Esophagus mucosa (tissue), 1 donor: ENCODE measurements around the gene FUT7. TPM values are rescaled to one million over a fixed set of nuclear protein-coding genes. Genes with fewer than 3 reads are reported as not detected.
"Not testable (repeated sequence)": the region's sequence is repeated elsewhere in the genome, so short reads cannot be mapped to it uniquely, and the experiment has no call there.

ENCODE experiments used
- ATAC-seq: fragments of 200-7000 bp; cut with Tn5 transposase; one replicate; pipeline ENCODE4 v1.9.1; 2020
- total RNA-seq: library from RNA; stranded (reverse); gene quantifications from one replicate; pipeline ENCODE4 v1.2.4, GENCODE V29; 2023
- donor health status: DM: yes; HTN: yes; CAD: no.

FUT7 gene
- total RNA-seq, 1 donor from 2014 or later: 0.12 TPM

GRCh38 chr9:137065336-137065967, 33.6 kb upstream of the FUT7 start:
- ATAC-seq: no peak

- no peak for ATAC-seq
Observed at GRCh38 chr9:137064880-137065164, 32.9 kb upstream of the FUT7 start.

GRCh38 chr9:137064027-137064879, 32.4 kb upstream of the FUT7 start:
- peak; percentile 44 for ATAC-seq

- no peak for ATAC-seq
Observed at GRCh38 chr9:137063311-137064026, 31.6 kb upstream of the FUT7 start.

- ATAC-seq: not testable (repeated sequence)
Observed at GRCh38 chr9:137062798-137063197, 30.9 kb upstream of the FUT7 start.

- ATAC-seq: peak; percentile 42
Observed at GRCh38 chr9:137062384-137062783, 30.5 kb upstream of the FUT7 start.

- ATAC-seq: no peak
Observed at GRCh38 chr9:137058521-137059234, 26.8 kb upstream of the FUT7 start.

GRCh38 chr9:137057545-137057944, 25.7 kb upstream of the FUT7 start:
- no peak for ATAC-seq

- ATAC-seq: no peak
Observed at GRCh38 chr9:137056739-137057415, 25.0 kb upstream of the FUT7 start.

- no peak for ATAC-seq
Observed at GRCh38 chr9:137055385-137056364, 23.8 kb upstream of the FUT7 start.

- ATAC-seq: no peak
Observed at GRCh38 chr9:137054932-137055384, 23.1 kb upstream of the FUT7 start.

GRCh38 chr9:137053944-137054931, 22.4 kb upstream of the FUT7 start, which contains the start of gene ENTPD2:
Gene ENTPD2, minus strand, starts transcription at chr9:137054061. Its CDS starts 64 bp downstream, at chr9:137053997.
- ATAC-seq: peak; percentile 78

GRCh38 chr9:137052998-137053943, 21.4 kb upstream of the FUT7 start:
- peak; percentile 48 for ATAC-seq

- ATAC-seq: no peak
Observed at GRCh38 chr9:137052293-137052692, 20.4 kb upstream of the FUT7 start.

GRCh38 chr9:137051145-137051724, 19.3 kb upstream of the FUT7 start:
- ATAC-seq: no peak

- ATAC-seq: no peak
Observed at GRCh38 chr9:137050570-137050969, 18.7 kb upstream of the FUT7 start.

- ATAC-seq: no peak
Observed at GRCh38 chr9:137049544-137050449, 17.9 kb upstream of the FUT7 start.
